ENCODE measurements around the gene ADAMTS16.

The ADAMTS16 gene

DNA sequence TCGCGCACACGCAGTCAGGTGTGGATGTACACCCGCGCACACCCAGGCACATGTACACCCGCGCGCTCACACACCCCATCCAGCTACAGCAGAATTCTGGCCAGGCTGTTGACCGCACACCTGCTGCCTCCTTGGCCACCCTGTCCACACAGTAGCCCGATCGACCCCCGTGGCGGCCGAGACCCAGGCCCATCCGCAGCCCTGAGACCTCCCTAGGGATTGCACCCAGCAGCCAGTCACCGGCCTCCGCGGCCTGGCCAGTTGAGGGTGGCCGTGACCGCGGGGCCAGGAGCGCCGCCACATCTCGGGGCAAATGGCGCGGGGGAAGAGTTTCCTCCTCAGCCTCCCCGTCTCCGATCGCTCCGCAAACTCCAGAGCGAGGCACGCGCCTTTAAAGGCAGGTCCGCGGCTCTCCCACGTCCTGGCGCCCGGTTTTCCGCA lies 774 bp upstream of the ADAMTS16 start:
- TF ChIP-seq EZH2 (IDR thresholded peaks at IDR 0.05) (no peak), POLR2AphosphoS5 (IDR thresholded peaks at IDR 0.05; ENCODE audit: borderline replicate concordance, low read depth, low read length) (no peak), FOXP2 (optimal IDR thresholded peaks at IDR 0.05; ENCODE audit: control extremely low read depth, extremely low read length, insufficient read depth) (no peak)
- Histone ChIP-seq H3K36me3 (ENCODE audit: insufficient read depth, low read length) (no peaks in the 10 kb centered on the region), H3K9me3 (ENCODE audit: low read depth, low read length) (no peaks in the 10 kb centered on the region), H3K9ac (ENCODE audit: insufficient read length) (no peak overlapping the region), H3K27ac (no peak overlapping the region), H3K4me3 (no peak overlapping the region)
- DNase-seq (ENCODE audit: low read depth, low spot score) = no peak

- TF ChIP-seq POLR2AphosphoS5 (IDR thresholded peaks at IDR 0.05; ENCODE audit: borderline replicate concordance, low read depth, low read length) = no peak
- TF ChIP-seq EZH2 (IDR thresholded peaks at IDR 0.05) = no peak
- no peak for TF ChIP-seq FOXP2 (optimal IDR thresholded peaks at IDR 0.05; ENCODE audit: control extremely low read depth, extremely low read length, insufficient read depth)
- Histone ChIP-seq H3K27ac (no peak overlapping the region), H3K9me3 (ENCODE audit: low read depth, low read length) (no peaks in the 10 kb centered on the region), H3K9ac (ENCODE audit: insufficient read length) (no peak overlapping the region), H3K4me3 (no peak overlapping the region), H3K36me3 (ENCODE audit: insufficient read depth, low read length) (no peaks in the 10 kb centered on the region)
- DNase-seq (ENCODE audit: low read depth, low spot score) = no peak
Observed at GRCh38 chr5:5140479-5141338, 579 bp downstream of the ADAMTS16 start.

GRCh38 chr5:5141339-5141599 lies 1.1 kb downstream of the ADAMTS16 start:
- Histone ChIP-seq H3K36me3 (ENCODE audit: insufficient read depth, low read length) (no peaks in the 10 kb centered on the region), H3K9ac (ENCODE audit: insufficient read length) (no peak overlapping the region), H3K27ac (no peak overlapping the region), H3K9me3 (ENCODE audit: low read depth, low read length) (no peaks in the 10 kb centered on the region), H3K4me3 (no peak overlapping the region)
- TF ChIP-seq POLR2AphosphoS5 (IDR thresholded peaks at IDR 0.05; ENCODE audit: borderline replicate concordance, low read depth, low read length) = no peak
- TF ChIP-seq FOXP2 (optimal IDR thresholded peaks at IDR 0.05; ENCODE audit: control extremely low read depth, extremely low read length, insufficient read depth) = no peak
- peak; percentile 40 for TF ChIP-seq EZH2 (IDR thresholded peaks at IDR 0.05)
- DNase-seq (ENCODE audit: low read depth, low spot score) = no peak

DNA sequence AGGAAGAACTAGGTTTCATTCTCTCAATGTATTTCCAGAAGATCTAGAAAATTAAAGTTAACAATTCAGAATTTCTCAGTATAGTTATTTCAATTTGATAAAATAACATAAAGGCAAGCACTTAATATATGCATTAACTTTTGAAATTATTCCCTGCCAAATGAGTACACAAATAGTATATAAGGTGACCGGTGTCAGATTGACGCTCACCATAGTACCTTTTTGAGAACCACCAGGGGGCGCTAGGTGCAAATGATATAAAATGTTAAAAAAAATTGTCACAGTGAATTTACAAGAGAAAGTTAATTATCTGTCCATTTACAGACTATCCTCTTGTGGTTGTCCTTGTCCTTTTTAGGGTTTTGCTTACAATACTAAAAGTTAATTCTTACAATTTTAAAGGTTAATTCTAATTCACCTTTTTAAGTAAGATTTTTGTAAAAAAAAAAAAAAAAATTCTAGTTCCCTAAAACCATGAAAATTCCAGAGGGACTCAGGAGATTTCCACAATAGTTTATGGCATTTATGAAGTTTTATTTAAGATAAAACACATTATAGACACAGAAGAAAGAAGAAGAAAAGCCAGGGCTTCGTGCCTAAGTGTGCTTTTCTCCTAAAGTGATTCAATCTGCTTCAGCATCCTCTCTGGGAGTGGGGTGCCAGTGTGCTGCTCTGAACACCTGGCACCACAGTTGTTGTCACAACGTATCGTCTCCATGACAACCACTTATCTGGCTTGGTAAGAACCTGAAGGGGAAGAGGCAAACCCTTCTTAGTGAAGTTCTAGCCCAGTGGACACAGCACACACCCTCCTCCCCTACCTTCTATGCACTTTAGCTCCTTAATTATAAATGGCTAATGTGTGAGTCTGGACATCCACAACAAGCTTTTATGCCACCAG lies 1.7 kb downstream of the ADAMTS16 start:
- DNase-seq (ENCODE audit: low read depth, low spot score) = peak; percentile 20
- H3K36me3 ChIP-seq (ENCODE audit: insufficient read depth, low read length) = no peaks in the 10 kb centered on the region
- no peak overlapping the region for H3K9ac ChIP-seq (ENCODE audit: insufficient read length)
- H3K27ac ChIP-seq = no peak overlapping the region
- no peak for TF ChIP-seq EZH2 (IDR thresholded peaks at IDR 0.05)
- no peak for TF ChIP-seq POLR2AphosphoS5 (IDR thresholded peaks at IDR 0.05; ENCODE audit: borderline replicate concordance, low read depth, low read length)
- no peak for TF ChIP-seq FOXP2 (optimal IDR thresholded peaks at IDR 0.05; ENCODE audit: control extremely low read depth, extremely low read length, insufficient read depth)
- H3K4me3 ChIP-seq = no peak overlapping the region
- no peaks in the 10 kb centered on the region for H3K9me3 ChIP-seq (ENCODE audit: low read depth, low read length)

- H3K4me3 ChIP-seq = no peak overlapping the region
- no peaks in the 10 kb centered on the region for H3K36me3 ChIP-seq (ENCODE audit: insufficient read depth, low read length)
- TF ChIP-seq FOXP2 (optimal IDR thresholded peaks at IDR 0.05; ENCODE audit: control extremely low read depth, extremely low read length, insufficient read depth) (no peak), EZH2 (IDR thresholded peaks at IDR 0.05) (no peak), POLR2AphosphoS5 (IDR thresholded peaks at IDR 0.05; ENCODE audit: borderline replicate concordance, low read depth, low read length) (no peak)
- H3K9ac ChIP-seq (ENCODE audit: insufficient read length) = no peak overlapping the region
- no peaks in the 10 kb centered on the region for H3K9me3 ChIP-seq (ENCODE audit: low read depth, low read length)
- DNase-seq (ENCODE audit: low read depth, low spot score) = no peak
- no peak overlapping the region for H3K27ac ChIP-seq
Observed at GRCh38 chr5:5144441-5144840, 4.3 kb downstream of the ADAMTS16 start.

DNA sequence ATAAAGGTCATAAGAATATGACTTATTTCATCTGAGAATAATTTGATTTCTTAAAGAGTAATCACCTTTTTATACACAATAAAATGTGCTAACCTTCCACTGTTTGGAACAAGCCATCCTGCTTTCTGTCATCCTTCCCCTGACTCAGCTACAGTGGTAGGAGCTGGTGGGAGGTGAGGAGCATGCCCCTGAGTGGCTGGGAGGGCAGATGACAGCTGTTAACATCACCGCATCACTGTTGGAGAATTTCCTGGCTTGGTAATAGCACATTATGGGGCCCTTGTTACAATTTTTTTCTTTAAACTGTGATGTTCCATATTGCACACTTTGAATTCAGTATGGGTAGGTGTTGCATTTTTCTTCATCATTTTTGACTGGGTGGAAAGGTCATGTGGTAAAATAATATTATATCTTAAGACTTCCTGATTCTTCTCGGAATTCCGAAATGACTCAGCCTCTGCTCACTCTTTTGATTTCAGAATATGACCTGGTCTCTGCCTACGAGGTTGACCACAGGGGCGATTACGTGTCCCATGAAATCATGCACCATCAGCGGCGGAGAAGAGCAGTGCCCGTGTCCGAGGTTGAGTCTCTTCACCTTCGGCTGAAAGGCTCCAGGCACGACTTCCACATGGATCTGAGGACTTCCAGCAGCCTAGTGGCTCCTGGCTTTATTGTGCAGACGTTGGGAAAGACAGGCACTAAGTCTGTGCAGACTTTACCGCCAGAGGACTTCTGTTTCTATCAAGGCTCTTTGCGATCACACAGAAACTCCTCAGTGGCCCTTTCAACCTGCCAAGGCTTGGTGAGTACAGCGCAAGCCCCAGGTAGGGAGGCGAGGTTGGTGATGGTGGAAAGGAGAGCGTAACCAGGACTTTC lies 5.8 kb downstream of the ADAMTS16 start:
- no peak overlapping the region for H3K27ac ChIP-seq
- H3K9me3 ChIP-seq (ENCODE audit: low read depth, low read length) = no peaks in the 10 kb centered on the region
- H3K4me3 ChIP-seq = no peak overlapping the region
- DNase-seq (ENCODE audit: low read depth, low spot score) = no peak
- no peaks in the 10 kb centered on the region for H3K36me3 ChIP-seq (ENCODE audit: insufficient read depth, low read length)
- TF ChIP-seq FOXP2 (optimal IDR thresholded peaks at IDR 0.05; ENCODE audit: control extremely low read depth, extremely low read length, insufficient read depth) (no peak), POLR2AphosphoS5 (IDR thresholded peaks at IDR 0.05; ENCODE audit: borderline replicate concordance, low read depth, low read length) (no peak)
- no peak overlapping the region for H3K9ac ChIP-seq (ENCODE audit: insufficient read length)

DNA sequence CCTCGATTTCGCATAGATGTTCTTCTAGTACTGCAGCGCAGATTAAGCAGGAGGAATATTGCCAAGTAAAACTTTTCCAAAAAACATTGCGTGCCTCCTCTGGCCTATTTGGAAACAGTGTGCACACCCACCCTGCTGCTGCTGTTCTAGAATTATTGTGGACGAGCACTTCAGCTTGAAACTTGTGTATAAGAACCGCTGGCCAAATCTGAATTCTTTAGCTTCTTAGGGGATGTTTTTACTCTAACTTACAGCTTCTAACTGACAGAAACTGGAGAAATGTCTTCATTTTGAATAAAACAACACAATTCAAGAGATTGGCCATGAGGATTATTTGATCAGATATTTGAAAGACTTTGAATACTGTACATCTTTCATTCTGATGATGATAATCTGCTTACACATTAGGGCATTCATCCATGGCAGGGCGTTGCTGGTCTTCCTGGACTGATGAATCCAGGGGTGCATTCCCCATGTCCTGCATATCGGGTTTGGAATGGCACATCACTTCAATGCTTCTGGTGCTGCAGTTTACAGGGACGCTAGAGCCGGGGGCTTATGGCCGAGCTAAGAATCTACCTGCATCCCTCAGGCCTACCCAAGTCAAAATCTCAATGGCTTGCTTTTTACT lies 6.5 kb downstream of the ADAMTS16 start:
- H3K27ac ChIP-seq = no peak overlapping the region
- no peak overlapping the region for H3K9ac ChIP-seq (ENCODE audit: insufficient read length)
- H3K36me3 ChIP-seq (ENCODE audit: insufficient read depth, low read length) = no peaks in the 10 kb centered on the region
- DNase-seq (ENCODE audit: low read depth, low spot score) = no peak
- no peak for TF ChIP-seq FOXP2 (optimal IDR thresholded peaks at IDR 0.05; ENCODE audit: control extremely low read depth, extremely low read length, insufficient read depth)
- TF ChIP-seq POLR2AphosphoS5 (IDR thresholded peaks at IDR 0.05; ENCODE audit: borderline replicate concordance, low read depth, low read length) = no peak
- TF ChIP-seq EZH2 (IDR thresholded peaks at IDR 0.05) = no peak
- H3K9me3 ChIP-seq (ENCODE audit: low read depth, low read length) = no peaks in the 10 kb centered on the region
- no peak overlapping the region for H3K4me3 ChIP-seq
